ENCODE data around the gene RNF222.

DNA sequence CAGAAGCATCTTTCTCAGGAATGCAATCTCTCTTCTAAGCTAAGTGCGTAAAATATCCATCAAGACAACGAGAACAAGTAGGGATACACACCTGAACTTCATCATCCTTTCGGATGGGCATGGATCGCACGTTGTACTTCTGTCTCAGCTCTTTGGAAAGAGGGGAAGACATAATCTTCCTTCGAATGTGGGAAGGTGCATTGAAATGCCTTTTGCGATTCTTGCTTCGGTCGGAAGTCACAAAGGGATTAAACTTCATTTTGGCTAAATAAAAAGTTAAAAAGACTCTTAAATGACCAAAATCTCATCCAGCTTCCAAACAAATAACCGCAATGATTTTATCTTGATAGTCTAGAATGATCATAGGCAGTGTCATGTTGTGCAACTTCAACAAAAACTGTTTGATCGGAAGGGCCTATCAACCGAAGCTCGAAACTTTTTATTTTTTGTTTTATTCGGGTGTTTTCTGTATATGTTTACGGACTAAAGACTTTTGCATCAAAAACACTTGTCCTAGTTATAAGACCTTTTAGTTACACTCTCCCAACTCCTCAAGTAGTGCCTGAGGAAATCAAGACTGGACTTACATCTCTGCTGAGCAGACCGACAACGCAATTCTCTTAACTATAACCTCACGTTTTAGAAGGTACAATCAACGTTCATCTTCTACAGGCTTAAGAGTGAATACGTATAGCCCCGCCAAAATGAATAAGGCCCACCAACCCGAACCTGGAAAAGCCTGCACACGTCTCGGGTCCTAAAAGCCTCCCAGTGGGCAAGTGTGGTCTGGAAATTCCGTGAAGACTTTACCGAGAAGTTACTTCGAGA lies 15.4 kb downstream of the RNF222 start:
- TF ChIP-seq, protein P1, sequence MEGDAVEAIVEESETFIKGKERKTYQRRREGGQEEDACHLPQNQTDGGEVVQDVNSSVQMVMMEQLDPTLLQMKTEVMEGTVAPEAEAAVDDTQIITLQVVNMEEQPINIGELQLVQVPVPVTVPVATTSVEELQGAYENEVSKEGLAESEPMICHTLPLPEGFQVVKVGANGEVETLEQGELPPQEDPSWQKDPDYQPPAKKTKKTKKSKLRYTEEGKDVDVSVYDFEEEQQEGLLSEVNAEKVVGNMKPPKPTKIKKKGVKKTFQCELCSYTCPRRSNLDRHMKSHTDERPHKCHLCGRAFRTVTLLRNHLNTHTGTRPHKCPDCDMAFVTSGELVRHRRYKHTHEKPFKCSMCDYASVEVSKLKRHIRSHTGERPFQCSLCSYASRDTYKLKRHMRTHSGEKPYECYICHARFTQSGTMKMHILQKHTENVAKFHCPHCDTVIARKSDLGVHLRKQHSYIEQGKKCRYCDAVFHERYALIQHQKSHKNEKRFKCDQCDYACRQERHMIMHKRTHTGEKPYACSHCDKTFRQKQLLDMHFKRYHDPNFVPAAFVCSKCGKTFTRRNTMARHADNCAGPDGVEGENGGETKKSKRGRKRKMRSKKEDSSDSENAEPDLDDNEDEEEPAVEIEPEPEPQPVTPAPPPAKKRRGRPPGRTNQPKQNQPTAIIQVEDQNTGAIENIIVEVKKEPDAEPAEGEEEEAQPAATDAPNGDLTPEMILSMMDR (conservative IDR thresholded peaks at IDR 0.05 in 1 of 2, IDR thresholded peaks at IDR 0.05 in 1 of 2; ENCODE audit: low read depth in 1 of 2, low read length in 2 of 2): no peak
- no peak for TF ChIP-seq EZH2 (IDR thresholded peaks at IDR 0.05; ENCODE audit: low read length, missing control alignments)

Measured in fibroblast of lung (primary cell).